ENCODE results near the gene CCDC17. TPM values are rescaled to one million over a fixed set of nuclear protein-coding genes. Genes with fewer than 3 reads are reported as not detected.

Gene CCDC17
- total and polyA plus RNA-seq, 2 of the 8 experiments (the other 6 are each of a cell fraction or from before 2014, with no cell fraction given) = 0.95 to 2.0 TPM

DNA sequence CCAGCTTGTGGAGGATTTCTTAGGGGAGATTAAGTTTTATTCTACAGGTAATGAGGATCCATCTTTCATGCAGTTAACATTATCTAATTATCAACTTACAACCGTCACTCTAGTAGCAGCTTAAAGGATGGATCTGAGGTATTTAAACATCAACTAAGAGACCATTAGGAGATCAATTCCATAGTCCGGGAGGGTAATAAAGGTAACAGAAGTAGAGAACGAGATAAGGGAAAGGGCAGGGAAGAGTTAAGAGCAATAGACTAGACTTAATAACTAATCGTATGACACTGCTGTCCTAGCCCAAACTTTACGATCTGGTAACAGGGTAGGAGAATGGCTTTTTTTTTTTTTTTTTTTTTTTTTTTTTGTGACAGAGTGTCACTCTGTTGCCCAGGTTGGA, 19.5 kb upstream of the CCDC17 start (continued):
- no peak for TF ChIP-seq RAD21 (IDR thresholded peaks at IDR 0.05 in 1 of 2, conservative IDR thresholded peaks at IDR 0.05 in 1 of 2; ENCODE audit: low read depth in 2 of 2, low read length in 2 of 2)
- no peak for TF ChIP-seq POLR2AphosphoS5 (IDR thresholded peaks at IDR 0.05; ENCODE audit: low read depth, low read length)
- no peak for TF ChIP-seq GABPA (IDR thresholded peaks at IDR 0.05; ENCODE audit: borderline replicate concordance, insufficient read depth, low read length)
- no peak for TF ChIP-seq CTBP2 (IDR thresholded peaks at IDR 0.05; ENCODE audit: borderline replicate concordance, insufficient read depth, insufficient read length, low read length)
